Measurements from ENCODE around the gene NWD2. TPM values are rescaled to one million over a fixed set of nuclear protein-coding genes. Genes with fewer than 3 reads are reported as not detected.
"Not testable (repeated sequence)": the region's sequence is repeated elsewhere in the genome, so short reads cannot be mapped to it uniquely, and the experiment has no call there.

NWD2 gene
- polyA plus RNA-seq, 10 donors: 0.03 to 0.50 (median 0.06) TPM; not detected in 4

DNA sequence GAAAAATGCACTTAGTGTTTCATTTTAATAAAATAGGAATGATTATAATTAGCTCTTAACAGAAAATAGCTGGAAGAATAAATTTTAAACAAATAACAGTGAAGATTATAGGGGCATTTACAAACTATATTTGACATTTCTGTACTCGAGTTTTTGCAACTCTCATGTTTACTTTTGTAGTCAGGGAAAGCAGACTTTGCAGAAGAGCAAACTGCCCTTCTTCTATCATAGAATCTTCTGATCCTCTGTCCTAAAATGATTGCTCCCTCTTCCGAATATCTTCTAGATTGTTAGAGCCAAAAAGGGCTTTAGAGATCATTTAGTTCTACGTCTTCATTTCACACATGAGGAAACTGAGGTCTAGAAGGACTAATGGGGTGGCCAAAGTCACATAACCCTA, 222.7 kb downstream of the NWD2 start:
- no peak for DNase-seq

DNA sequence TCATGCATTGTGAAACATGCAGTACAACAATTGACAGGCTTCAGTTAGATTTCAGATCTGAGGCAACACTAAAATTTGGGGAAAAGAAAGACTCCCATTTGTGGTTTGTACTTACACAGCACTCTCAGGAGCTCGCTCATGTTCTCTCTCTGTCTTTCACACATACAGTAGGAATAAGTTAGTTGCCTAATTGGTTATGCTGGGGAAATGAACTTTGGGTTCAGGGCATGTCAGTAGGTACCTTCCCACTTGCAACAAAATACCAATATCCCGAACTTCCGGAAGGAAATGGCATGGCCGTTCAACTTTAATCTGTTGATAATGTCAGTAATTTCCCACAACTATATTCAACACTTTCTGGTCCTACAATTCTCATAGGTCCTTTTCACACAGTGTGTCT, 223.3 kb downstream of the NWD2 start:
- no peak for DNase-seq

DNA sequence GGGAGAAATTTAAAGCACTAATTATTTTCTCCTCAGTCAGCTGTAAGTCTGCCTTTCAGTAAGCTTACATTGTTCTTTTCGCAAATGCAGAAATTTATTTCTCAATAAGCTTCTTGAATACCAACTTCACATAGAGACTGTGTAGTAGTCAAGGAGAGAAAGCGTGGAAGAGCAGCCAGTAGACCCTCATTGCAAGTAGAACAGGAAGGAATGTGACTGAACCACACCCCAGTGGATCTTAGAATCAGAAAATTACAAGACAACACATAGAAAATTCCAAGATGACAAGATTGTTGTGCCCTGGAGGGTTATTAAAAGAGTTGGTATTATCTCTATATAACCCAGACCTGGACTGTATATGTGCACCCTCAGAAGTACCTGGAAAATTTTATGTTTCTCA, 224.7 kb downstream of the NWD2 start:
- DNase-seq: no peak

DNA sequence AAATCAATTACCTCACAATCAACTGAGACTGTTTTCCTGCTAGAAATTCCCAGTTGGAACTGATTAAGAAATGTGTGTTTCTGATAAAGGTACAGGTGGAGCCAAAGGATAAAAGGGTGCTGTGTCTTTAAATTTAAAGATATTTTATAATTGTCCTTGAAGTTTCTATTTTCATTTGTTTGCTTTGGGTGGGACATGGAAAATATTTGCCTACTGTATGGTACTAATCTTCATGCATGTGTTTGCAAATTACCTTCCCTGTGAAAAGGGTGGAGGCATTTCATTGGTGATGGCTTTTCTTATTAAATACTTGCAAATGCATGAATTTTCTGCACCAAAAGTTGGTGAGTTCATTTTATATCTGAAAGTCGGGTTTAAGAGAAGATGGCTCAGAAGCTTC, 225.7 kb downstream of the NWD2 start:
- no peak for DNase-seq

DNA sequence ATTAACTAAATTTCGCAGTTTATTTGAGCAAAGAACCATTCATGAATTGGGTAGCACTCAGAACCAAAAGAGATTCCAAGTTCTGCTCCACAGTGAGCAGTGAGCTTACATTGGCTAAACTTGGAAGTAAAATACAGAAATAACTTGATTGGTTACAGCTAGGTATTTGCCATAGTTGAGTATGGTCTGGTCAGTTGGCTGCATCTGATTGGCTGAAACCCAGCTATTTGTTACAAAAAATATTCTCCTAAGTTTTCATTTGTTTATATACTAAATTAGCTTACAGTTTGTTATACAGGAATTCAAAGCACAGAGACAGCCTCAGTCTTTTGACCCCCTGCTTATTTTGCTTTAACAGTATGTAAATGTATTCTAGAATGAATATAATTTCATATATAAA, 226.6 kb downstream of the NWD2 start:
- DNase-seq: no peak

DNA sequence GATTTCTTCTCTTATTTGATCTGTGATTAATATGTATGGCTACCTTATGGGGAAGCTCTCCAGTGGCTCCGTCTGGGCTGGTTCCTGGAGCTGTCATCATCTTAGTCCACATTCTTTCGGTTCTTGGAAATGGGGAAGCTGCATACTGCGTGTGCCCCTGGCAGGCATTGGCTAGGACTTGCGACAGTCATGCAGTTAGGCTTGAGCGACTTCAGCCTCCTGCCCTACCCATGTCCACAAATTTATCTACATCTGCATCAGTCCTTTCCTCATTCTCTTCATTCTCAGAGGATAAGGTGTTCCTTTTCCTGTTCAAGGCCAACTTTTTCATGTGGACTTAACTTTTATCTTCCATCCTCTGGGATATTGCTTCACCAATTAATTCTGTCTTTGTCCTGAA, 227.4 kb downstream of the NWD2 start:
- no peak for DNase-seq

DNA sequence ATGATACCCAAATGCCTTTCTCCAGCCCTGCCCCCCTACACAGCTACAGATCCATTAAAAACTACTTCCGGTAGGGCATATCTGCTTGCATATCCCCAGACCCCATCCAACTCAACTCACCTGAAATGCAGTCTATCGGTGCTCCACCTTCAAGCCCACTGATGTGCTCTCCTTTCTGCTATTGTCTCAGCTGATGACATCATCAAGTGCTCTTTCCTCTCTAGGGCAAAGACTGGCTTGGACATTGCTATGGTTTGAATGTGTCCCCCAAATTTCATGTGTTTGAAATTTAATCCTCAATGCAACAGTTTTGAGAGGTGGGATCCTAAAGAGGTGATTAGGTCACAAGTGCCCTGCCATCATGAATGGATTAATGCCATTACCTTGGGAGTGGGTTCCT, 229.3 kb downstream of the NWD2 start:
- no peak for DNase-seq

DNA sequence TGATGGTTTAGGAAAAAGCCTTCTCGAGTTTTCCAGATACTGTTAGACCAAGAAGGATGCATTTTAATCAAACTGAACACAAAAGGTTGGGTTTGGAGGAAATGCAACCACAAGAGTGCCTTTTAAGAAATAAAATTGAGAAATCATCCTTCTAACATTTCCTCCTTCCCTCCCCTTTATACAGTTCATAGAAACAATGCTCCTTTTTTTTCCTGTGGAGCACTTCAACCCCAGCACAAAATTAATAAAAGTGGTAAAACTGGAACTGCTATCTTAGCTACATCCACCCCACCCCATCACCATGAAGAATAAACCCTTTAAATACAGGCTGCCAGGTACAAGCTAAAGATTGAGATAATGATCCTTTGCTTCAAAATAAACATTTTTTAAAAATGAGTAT, 230.5 kb downstream of the NWD2 start:
- DNase-seq: no peak

DNA sequence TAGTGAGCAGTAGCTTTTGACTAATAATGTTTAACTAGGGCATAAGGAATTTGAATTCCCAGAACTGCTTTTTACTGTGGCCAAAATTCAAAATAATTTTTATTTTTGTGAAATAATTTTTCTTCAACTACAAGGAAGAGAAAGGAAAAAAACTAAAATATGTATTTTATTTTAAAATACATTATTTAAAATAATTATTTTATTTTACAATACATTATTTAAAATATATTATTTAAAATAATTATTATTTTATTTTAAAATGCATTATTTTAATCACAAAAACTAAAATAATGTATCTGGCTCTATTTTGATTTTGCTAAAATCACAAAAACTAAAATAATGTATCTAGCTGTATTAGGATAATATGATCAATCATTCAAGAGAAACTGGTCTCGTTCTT, 231.2 kb downstream of the NWD2 start:
- DNase-seq: no peak

DNA sequence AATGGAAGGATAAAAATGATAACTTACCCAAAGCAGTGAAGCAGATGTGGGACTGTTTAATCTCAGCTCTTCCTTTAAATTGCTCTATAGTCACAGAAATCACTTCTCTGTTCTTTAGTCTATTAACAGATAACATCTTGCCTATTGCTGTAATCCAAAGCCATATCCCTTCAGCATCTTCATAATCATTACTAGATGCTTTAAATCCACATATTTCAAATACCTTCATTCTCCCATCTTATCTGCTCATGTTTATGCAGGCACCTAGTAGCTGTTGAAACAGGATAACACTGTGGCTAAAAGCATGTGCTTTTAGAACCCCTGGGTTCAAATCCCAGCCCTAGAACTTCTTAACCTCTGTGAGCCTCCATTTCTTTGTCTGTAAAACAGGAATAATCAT, 231.7 kb downstream of the NWD2 start:
- no peak for DNase-seq

DNA sequence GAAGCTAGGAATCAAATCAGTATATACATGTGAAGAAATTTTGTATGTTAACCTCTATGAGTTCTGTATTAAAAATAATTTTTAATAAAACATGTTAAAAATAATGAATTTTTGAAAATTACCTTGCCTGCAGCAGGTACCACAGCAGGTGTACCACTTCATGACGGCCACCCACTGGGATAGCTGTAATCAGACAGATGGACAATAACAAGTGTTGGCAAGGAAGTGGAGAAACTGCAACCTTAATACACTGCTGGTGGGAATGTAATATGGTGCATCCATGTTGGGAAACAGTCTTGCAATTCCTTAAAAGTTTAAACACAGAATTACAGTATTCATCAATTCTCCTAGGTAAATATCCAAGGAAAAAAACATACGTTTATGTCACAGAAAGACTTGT, 232.1 kb downstream of the NWD2 start:
- no peak for DNase-seq

DNA sequence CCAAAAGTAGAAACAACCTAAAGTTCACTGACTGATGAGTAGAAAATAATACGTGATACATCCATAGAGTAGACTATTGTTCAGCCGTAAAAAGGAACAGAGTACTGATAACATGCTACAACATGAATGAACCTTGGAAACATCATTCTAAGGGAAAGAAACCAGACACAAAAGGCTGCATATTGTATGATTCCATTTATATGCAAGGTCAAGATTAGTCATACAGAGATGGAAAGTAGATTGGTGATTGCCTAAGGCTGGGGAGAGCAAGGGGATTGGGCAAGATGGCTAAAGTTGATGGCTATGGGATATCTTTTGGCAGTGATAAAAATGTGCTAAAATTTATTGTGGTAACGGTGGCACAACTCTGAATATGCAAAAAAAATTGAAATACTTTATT, 232.6 kb downstream of the NWD2 start:
- DNase-seq: no peak

DNA sequence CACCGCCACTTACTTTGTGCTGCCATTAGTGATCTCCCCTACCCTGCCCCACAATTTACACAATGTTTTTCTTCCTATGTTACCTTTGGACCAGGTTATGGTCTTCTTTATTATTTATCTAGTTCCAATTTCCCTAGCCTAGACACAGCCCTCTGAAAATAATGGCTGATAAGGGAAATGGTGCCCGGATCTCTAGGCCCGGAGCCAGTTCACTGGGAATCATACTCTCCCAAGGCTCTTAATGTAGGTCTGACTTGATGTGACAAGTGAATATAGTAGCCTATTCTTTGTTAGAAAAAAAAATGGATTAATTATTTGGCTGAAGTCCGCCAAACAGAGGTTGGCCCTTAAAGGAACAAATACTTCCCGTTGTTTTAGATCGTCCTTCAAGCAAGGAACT, 233.6 kb downstream of the NWD2 start:
- no peak for DNase-seq

DNA sequence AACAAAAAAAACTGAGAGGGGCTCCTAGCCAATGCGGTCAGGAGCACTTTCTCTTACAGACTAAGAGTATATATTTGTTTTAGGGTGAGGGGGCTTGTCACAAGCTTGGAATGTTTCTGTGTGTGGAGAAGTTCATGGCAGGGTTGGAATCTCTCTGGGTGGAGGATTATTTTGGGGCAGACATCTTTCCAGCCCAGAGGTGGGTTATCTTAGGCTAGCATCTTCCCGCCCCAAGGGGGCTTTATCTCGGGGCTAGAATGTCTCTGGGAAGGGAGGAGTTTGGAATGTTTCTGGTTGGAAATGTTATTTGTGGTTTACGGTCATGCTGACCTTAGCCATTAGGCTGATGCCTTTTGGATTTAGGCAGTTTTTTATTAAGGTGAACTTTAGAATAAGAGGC, 236.0 kb downstream of the NWD2 start:
- DNase-seq: no peak

DNA sequence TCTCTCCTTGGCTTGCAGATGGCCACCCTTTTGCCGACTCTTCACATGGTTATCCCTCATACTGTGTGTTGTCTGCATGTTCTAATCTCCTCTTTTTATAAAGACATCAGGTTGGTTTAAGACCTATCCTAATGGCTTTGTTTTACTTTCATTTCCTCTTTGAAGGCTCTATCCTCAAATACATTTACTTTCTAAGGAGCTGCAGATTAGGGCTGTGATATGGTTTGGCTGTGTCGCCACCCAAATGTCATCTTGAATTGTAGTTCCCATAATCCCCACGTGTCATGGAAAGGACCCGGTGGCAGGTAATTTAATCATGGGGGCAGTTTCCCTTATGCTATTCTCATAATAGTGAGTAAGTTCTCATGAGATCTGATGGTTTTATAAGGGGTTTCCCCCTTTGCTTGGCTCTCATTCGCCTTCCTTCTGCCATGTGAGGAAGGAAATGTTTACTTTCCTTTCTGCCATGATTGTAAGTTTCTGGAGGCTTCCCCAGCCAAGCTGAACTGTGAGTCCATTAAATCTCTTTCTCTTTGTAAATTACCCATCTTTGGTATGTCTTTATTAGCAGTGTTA, 237.1 kb downstream of the NWD2 start:
- DNase-seq: no peak

DNA sequence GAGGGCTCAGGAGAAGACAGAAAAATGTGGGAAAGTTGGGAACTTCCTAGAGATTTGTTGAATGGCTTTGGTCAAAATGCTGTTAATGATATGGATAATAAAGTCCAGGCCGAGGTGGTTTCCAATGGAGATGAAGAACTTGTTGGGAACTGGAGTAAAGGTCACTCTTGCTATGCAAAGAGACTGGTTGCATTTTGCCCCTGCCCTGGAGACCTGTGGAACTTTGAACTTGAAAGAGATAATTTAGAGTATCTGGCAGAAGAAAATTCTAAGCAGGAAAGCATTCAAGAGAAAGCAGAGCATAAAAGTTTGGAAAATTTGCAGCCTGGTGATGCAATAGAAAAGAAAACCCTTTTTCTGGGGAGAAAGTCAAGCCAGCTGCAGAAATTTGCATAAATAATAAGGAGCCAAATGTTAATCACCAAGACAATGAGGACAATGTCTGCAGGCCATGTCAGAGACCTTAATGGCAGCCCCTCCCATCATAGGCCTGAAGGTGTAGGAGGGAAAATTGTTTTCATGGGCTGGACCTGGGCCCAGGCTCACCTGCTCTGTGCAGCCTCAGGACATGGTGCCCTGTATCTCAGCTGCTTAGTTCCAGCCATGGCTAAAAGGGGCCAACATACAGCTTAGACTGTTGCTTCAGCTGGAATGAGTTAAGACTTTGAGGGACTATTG, 237.8 kb downstream of the NWD2 start:
- DNase-seq: no peak

DNA sequence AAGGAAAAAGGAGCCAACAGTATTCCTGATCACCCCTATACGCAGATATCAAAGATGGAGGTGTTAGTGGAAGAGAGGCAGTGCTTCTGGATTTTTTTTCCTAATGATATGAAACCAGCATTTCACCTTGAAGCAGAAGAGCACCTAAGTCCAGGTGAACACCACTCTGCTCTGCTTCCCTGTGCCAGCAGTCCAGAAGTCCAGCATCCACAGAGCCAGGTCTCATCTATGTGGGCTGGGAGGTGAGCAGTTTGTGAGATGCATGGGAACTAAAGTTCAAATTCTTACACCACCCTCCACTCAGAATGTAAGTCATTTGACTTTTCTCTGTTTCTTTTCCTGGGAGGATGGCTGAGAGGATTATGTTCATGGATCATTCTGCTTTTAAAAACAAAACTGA, 239.1 kb downstream of the NWD2 start:
- DNase-seq: no peak

DNA sequence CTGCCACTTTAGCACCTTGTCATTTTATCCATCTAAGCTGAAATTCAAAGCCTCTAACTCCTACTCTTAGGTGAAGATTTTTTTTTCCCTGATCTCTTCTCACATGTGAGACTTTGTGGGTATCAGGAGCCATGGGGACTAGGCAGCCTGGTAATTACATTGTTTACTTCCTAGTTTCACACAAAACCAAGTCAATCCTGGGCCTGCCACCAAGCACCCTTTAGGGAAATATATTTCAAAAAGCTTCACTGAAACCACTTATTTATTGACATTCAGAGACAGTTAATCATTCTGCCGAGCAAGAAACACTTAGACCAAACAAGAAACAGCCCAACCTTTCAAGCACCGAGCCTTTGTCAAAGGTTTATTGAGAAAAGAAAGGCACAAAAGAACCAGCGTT, 241.6 kb downstream of the NWD2 start:
- no peak for DNase-seq

DNA sequence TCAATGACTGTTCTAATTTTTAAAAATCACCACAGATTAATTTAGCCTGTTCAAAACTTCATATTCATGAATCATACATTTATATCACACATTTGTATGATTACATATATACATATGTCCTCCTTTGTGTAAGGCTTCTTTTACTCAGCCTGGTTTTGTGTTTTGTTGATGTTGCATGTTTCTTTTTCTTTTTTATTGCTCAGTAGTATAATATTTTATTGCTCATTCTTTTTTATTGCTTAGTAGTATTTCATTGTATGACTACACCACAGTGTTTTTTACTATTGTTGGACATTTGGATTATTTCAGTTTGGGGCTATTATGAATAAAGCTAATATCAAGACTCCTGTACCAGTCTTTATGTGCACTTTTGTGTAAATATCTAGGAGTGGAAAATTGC, 243.1 kb downstream of the NWD2 start:
- no peak for DNase-seq

DNA sequence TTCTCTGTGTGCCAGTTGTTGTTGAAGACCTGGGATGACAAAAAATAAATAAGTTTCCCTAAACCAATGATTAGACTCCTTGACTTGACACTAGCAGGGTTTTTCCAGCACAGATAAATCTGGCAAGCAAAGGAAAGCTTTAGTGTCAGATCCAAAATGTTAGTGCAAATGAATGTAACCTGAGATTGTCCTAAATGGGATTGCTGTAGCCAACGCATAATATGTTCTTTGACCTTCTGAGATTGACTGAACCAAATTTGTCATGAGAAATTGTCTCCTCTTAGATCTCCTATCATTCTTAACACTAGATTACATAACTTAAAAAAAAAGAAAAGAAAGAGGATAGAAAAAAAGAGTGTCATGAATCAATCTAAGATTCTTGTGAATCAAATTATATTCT, 245.2 kb downstream of the NWD2 start:
- DNase-seq: no peak

DNA sequence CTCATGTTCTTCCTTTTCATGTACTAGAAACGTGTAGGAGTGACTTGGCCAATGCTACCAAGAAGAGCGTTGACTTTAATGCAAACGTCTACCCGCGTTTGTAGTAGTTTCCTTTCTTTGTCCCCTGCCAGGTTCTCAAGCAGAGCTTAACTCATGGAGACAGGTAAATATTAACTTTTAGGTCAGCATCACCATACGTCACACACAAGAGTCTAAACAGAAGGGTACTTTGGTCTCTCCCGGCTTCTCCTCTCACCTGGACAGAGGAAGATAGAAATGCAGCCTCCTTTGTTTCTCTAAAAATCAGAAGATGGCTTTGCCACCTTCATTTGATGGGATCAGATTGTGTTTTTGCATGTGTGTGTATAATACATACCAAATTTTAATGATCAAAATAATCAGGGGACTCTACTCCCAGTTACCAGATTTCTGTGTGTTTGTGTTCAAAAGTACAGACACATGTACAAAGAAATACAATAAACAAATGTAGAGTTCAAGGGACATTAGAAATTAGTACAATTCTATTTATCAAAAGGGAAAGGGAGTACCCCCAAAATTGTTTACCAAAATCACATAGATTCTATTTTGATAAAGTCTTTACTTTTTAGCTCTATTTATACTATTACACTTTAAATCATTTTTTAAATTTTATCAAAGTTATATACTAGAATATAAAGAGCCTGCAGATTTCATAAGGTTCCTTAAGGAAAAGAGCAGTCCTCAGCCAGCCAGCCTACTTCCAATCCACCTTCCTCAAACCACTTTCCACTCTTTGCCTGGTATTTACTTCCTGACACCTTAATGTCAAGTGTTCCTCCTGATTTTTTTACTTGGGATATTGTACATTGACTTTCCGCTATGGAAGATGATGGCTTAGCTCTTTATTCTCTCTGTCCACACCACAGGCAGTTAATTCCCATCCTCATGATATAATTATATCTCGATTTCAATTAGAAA, 246.1 kb downstream of the NWD2 start:
- DNase-seq: no peak

DNA sequence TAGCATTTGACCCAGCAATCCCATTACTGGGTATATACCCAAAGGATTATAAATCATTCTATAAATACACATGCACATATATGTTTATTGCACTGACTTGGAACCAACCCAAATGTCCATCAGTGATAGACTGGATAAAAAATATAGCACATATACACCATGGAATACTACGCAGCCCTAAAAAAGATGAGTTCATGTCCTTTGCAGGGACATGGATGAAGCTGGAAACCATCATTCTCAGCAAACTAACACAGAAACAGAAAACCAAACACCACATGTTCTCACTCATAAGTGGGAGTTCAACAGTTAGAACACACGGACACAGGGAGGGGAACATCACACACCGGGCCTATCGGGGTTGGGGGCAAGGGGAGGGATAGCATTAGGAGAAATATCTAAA, 250.8 kb downstream of the NWD2 start:
- not testable (repeated sequence) for DNase-seq

All from muscle of back (tissue), 11 donors.